Measurements from ENCODE around the gene FZD7. TPM values are rescaled to one million over a fixed set of nuclear protein-coding genes. Genes with fewer than 3 reads are reported as not detected.

The FZD7 gene
- total and polyA plus RNA-seq, 2 of the 8 experiments (the other 6 are each of a cell fraction or from before 2014, with no cell fraction given), result 176 to 246 TPM

DNA sequence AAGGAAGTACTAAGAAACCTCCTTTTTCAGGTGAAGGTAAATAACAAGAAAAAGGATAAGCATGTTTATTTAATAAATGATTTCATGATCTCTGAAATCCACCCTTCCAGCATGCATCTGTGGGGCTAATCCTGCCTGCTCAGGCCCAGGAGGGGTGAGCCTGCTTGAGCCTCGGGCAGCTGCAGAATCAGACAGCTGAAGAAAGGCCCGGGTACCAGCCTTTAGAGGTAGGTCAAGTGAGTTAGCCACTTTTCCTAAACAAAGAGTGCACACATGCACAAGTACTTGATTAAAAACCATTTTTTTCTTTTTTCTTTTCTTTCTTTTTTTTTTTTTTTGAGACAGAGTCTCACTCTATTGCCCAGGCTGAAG is 25.7 kb upstream of the FZD7 start (continued):
- TF ChIP-seq, protein P1, sequence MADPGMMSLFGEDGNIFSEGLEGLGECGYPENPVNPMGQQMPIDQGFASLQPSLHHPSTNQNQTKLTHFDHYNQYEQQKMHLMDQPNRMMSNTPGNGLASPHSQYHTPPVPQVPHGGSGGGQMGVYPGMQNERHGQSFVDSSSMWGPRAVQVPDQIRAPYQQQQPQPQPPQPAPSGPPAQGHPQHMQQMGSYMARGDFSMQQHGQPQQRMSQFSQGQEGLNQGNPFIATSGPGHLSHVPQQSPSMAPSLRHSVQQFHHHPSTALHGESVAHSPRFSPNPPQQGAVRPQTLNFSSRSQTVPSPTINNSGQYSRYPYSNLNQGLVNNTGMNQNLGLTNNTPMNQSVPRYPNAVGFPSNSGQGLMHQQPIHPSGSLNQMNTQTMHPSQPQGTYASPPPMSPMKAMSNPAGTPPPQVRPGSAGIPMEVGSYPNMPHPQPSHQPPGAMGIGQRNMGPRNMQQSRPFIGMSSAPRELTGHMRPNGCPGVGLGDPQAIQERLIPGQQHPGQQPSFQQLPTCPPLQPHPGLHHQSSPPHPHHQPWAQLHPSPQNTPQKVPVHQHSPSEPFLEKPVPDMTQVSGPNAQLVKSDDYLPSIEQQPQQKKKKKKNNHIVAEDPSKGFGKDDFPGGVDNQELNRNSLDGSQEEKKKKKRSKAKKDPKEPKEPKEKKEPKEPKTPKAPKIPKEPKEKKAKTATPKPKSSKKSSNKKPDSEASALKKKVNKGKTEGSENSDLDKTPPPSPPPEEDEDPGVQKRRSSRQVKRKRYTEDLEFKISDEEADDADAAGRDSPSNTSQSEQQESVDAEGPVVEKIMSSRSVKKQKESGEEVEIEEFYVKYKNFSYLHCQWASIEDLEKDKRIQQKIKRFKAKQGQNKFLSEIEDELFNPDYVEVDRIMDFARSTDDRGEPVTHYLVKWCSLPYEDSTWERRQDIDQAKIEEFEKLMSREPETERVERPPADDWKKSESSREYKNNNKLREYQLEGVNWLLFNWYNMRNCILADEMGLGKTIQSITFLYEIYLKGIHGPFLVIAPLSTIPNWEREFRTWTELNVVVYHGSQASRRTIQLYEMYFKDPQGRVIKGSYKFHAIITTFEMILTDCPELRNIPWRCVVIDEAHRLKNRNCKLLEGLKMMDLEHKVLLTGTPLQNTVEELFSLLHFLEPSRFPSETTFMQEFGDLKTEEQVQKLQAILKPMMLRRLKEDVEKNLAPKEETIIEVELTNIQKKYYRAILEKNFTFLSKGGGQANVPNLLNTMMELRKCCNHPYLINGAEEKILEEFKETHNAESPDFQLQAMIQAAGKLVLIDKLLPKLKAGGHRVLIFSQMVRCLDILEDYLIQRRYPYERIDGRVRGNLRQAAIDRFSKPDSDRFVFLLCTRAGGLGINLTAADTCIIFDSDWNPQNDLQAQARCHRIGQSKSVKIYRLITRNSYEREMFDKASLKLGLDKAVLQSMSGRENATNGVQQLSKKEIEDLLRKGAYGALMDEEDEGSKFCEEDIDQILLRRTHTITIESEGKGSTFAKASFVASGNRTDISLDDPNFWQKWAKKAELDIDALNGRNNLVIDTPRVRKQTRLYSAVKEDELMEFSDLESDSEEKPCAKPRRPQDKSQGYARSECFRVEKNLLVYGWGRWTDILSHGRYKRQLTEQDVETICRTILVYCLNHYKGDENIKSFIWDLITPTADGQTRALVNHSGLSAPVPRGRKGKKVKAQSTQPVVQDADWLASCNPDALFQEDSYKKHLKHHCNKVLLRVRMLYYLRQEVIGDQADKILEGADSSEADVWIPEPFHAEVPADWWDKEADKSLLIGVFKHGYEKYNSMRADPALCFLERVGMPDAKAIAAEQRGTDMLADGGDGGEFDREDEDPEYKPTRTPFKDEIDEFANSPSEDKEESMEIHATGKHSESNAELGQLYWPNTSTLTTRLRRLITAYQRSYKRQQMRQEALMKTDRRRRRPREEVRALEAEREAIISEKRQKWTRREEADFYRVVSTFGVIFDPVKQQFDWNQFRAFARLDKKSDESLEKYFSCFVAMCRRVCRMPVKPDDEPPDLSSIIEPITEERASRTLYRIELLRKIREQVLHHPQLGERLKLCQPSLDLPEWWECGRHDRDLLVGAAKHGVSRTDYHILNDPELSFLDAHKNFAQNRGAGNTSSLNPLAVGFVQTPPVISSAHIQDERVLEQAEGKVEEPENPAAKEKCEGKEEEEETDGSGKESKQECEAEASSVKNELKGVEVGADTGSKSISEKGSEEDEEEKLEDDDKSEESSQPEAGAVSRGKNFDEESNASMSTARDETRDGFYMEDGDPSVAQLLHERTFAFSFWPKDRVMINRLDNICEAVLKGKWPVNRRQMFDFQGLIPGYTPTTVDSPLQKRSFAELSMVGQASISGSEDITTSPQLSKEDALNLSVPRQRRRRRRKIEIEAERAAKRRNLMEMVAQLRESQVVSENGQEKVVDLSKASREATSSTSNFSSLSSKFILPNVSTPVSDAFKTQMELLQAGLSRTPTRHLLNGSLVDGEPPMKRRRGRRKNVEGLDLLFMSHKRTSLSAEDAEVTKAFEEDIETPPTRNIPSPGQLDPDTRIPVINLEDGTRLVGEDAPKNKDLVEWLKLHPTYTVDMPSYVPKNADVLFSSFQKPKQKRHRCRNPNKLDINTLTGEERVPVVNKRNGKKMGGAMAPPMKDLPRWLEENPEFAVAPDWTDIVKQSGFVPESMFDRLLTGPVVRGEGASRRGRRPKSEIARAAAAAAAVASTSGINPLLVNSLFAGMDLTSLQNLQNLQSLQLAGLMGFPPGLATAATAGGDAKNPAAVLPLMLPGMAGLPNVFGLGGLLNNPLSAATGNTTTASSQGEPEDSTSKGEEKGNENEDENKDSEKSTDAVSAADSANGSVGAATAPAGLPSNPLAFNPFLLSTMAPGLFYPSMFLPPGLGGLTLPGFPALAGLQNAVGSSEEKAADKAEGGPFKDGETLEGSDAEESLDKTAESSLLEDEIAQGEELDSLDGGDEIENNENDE (IDR thresholded peaks at IDR 0.05; ENCODE audit: insufficient replicate concordance, low read length), result no peak
- TF ChIP-seq, protein P2, sequence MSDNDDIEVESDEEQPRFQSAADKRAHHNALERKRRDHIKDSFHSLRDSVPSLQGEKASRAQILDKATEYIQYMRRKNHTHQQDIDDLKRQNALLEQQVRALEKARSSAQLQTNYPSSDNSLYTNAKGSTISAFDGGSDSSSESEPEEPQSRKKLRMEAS (IDR thresholded peaks at IDR 0.05), result no peak
- no peak for TF ChIP-seq BCL11A (IDR thresholded peaks at IDR 0.05; ENCODE audit: low read depth in 2 of 2, low read length in 2 of 2)
- TF ChIP-seq RAD21 (IDR thresholded peaks at IDR 0.05 in 1 of 2, conservative IDR thresholded peaks at IDR 0.05 in 1 of 2; ENCODE audit: low read depth in 2 of 2, low read length in 2 of 2), result no peak
- TF ChIP-seq, protein P3, sequence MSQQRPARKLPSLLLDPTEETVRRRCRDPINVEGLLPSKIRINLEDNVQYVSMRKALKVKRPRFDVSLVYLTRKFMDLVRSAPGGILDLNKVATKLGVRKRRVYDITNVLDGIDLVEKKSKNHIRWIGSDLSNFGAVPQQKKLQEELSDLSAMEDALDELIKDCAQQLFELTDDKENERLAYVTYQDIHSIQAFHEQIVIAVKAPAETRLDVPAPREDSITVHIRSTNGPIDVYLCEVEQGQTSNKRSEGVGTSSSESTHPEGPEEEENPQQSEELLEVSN (IDR thresholded peaks at IDR 0.05), result no peak
- no peak for TF ChIP-seq GTF2F1 (IDR thresholded peaks at IDR 0.05; ENCODE audit: borderline replicate concordance, low read depth, low read length)
- no peak for TF ChIP-seq SAP30 (IDR thresholded peaks at IDR 0.05; ENCODE audit: insufficient read depth, insufficient replicate concordance, low read length)
- TF ChIP-seq KDM5A (IDR thresholded peaks at IDR 0.05; ENCODE audit: low read length), result no peak
- no peak for TF ChIP-seq JUN (IDR thresholded peaks at IDR 0.05; ENCODE audit: low read depth, low read length)
- TF ChIP-seq SIN3A (conservative IDR thresholded peaks at IDR 0.05 in 1 of 2, IDR thresholded peaks at IDR 0.05 in 1 of 2; ENCODE audit: low read depth in 1 of 2, low read length in 2 of 2), result no peak

Measured in H1 (cell line).